NCI-H446 (cell line): ENCODE data around the gene FOXP1.

Source experiments
- DNase-seq, 2 experiments: peaks; one replicate each; lab custom pipeline; 2025; lab: John Stamatoyannopoulos, UW

Gene FOXP1

DNA sequence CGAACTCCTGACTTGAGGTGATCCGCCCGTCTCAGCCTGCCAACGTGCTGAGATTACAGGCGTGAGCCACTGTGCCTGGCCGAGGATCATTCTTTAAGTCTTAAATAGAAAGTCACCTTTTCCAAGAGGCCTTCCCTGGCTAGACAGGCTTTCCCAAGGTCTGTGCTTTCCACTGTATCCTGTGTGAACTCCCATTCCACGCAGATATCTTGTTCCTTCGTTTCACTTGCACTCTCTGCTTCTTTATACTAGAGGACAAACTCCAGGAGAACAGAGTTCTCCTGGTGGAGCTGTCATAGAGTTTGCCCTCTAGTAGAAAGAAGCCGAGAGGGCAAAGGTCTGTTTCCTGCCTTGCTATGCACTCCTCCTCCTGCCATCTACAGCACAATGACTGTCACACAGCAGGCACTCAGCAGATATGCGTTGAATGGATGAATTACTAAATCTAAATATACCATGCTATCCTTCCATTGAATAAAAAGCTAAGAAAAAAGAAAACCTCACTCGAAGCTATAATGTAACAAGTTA lies 211.2 kb downstream of the FOXP1 start:
- DNase-seq, result no peak

GRCh38 chr3:71371282-71371681 lies 212.2 kb downstream of the FOXP1 start:
- DNase-seq, result no peak

- no peak for DNase-seq
Observed at GRCh38 chr3:71370467-71370866, 213.1 kb downstream of the FOXP1 start.

DNA sequence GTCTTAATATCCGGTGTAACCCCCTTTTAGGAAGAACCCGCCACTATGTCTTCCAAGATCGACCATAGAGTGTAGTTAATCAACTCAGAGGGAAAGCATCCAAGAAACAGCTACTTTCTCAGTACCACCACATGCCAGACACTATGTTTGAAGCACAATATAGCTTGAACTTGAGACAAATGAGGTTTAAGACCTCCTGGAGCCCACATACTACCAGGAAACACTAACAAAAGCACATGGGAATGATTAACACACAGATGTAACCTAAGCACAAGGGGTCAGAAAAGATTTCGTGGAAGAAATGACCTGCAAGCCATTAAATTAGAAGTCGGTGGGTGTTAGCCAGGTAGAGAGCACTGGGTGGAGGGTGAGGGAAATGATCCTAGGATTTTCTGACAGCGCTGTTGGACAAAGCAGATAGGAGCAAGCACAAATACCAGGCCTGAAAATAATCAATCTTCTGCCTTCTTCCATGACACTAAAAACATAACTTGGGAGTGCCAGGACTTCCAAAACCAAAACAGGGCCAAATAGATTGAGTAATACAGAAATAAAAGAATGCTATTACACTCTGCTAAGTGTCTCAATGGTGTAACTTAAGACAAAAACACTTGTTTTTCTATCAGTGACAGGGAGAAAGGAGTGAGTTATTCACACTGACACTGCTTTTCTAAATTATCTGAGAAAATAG lies 213.7 kb downstream of the FOXP1 start:
- DNase-seq, result no peak

- DNase-seq, result no peak
Observed at GRCh38 chr3:71366988-71367604, 216.4 kb downstream of the FOXP1 start.

DNA sequence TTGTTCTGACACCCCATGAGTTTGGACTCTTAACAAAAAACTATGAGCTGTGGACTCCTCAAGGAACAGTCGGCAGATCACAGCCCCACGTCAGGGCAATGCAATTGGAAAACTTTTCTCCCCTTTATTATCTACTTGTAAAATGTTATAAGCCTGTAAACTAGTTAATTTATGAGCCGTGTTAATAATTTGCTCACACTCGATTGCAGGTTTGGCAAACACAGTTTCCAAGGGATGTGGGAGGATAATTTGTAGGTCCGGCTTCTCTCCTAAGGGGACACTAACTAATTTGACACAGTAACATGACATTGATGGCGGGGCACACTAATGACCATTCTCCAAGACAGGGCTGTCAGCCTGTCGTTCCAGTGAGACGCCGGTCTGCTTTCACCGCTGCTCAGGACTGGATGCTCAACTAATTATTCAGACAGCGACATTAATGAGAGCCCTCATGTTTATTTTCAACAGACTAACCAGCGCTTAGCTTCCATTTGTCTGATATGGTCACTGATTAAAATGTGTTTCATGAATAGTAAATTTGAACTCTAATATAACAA lies 222.1 kb downstream of the FOXP1 start:
- no peak for DNase-seq

DNA sequence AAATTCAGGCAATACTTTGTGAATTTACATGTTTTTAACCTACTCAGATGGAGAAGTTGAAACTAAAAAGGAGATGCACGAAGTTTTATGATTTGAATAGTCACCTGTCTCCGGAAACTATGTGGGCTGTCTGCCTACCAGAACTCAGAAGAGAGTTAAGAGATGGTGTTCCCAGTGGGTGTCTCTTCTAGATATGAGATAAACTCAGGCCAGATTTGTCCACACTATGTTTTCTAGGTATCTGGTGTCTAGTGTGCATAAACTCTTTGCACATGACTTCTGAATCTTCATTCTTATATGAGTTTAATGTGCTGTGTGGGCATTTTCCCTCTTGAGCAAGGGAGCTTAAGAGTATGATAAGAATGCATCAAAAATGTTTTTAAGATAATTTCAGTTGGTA lies 222.8 kb downstream of the FOXP1 start:
- no peak for DNase-seq

GRCh38 chr3:71360180-71360579 lies 223.3 kb downstream of the FOXP1 start:
- DNase-seq, result no peak

DNA sequence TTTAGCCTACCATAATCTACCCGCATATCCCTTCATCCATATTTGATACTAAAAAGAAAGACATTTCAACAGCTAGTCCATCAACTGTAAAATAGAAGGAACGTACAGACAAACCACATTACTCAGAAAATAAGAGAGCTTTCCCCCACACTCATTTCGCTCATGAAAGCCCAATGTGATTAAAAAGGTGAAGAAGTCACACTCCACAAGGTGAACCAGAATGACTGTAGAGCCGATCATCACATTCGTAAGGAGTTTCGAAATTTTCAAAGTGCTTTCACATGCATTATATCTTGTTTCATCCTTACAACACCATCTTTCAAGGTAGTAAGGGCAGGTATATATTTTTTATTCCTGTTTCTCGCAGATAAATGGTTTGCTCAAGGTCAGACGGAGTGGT lies 225.3 kb downstream of the FOXP1 start:
- no peak for DNase-seq

- DNase-seq, result no peak
Observed at GRCh38 chr3:71356265-71356664, 227.3 kb downstream of the FOXP1 start.

GRCh38 chr3:71355862-71356261 lies 227.7 kb downstream of the FOXP1 start:
- no peak for DNase-seq

DNA sequence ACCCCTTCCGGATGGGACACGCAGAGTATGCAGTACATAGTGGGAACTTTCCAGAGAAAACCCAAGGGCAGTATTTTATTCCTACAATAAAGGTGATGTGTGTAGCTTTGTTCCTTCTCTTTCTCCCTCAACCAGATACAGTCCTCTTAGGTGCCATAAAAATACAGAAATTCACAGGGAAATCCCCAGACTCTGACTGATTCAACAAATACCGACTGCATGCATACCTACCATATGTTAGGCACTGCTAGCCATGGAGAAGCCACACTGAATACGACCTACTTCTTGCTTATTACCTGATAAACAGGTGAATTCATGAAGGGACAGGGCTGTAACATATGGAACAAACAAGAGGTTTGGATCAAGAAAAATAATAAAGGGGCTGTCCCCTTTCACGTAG lies 228.5 kb downstream of the FOXP1 start:
- DNase-seq, result no peak

DNA sequence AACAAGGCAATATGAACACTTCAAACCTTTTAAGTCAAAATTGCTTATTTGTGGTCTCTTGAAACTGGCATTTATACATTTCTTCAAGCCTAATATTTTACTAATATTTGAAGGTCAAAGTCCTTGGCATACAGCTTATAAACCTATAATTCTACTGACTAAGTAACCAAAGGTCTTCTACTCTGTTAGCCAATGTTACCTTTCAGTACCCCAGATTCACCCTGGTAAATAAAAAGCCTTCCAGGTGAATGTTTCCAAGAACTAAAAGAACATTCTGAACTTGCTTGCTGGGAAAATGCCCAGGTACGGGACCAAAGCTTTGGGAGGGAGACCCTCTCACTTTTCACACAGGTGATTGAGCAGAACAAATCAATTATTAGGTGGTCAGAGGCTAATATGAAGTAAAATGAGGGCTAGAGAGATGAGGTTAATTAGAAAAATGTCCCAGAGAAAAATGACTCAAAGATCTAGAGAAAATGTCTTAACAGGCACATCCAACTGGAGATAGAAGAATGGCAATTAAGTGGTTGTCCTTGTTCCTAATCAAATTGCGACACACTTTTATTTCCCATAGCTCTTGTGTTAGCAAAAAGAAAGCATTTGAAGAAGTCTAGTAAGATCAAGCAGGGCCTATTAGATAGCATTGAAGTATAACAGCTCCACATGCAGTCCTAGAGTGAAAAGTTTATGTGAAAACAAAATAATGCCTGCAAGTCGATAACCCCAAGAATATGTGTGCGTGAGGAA lies 232.0 kb downstream of the FOXP1 start:
- no peak for DNase-seq

DNA sequence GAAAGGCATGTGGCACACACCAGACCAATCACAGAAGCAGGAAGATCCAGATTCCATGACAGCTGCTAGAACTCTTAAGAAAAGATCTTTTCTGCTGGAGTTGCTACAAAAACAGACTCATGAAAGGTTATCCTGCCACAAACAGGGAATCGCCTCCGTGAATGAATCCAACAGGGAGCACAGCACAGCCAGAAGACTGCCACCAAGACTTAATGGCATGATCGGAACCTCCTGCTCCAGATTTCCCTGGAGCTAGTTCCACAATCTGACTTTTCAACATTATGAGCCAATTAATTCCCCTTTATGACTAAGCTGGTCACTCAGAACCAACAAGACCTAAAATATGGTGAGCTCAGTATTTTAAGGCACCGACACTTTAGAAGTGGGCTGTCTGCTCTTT lies 232.5 kb downstream of the FOXP1 start:
- DNase-seq, result no peak

DNA sequence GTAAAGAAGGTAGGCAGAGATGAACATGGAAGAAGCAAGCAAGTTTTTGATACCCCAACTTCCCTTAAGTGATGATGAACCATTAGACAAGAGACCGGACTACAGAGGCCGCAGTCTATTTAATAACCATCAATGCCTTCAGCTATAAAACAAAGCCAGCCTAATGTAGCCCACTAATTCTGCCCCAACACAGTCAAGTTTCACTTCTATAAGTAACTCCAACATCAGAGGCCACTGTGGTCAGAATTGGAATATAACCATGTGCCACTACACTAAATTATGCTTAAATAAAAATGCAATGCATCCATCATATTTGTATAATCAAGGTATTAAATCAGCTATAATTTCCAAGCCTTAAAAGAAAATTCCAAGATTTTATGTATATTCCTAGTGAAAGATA lies 234.7 kb downstream of the FOXP1 start:
- no peak for DNase-seq

GRCh38 chr3:71348001-71348632 lies 235.4 kb downstream of the FOXP1 start:
- no peak for DNase-seq

DNA sequence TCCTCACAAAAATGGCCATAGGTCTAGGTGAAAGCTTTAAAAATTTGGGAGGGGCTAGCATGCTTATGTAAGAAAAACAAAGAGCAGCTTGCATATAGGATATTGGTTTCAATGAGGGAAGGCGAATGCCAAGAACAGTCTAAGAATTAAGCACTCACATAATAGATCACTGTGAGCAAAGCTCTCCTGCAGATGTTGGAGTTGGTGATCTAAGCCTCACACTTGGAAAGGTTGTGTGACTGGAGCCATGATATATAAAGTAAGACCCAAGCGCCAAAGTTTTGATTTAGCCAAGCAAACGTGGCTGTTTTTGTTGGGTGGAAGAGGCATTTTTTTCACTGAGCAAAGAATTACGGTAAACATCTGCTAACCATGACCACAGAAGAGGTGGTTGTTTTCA lies 237.5 kb downstream of the FOXP1 start:
- no peak for DNase-seq

DNA sequence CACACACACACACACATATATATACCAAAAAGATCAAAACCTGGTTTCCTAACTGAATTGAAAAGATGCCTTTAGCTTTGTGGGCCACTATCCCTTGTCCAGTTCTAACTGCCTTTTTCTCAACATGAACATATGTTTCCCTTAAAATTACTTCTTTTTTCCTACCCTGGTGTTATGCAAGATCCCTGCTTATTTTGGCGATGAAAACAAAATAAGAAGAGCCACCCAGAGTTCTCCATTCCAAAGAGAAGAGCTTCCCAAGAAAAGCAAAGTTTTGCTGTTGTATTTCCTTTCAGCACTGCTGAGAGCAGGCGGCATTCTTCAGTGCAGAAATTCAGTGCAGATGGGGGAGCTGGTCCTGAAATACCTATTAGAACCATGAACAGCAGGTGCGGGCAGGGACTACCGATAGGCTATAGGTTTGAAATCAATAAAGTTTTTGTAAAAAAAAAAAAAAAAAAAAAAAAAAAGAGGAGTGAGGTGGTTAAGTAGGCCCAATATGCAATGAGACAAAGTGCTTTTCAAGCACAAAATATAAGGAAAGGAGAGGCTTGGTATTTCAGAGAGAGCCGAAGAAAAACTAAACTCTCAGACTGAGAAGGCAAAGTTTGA lies 238.0 kb downstream of the FOXP1 start:
- no peak for DNase-seq

DNA sequence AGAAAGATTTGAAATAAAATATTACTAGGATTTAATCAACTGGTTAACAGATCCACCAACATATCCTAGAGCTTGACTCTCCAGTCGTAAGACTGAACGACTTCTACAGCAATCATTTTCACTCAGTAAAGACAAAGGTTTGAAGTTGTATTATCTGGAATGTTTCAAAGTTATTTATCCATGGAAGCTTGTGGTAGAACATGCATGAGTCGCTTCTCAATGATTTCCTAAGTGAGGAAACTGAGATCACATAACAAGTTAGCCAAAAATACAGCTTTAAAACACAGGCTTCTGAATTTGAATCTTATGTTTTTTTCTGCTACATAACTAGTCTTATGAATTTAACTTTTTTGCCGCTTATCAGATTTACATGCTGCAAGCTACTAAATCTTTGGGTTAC lies 241.8 kb downstream of the FOXP1 start:
- DNase-seq, result no peak

DNA sequence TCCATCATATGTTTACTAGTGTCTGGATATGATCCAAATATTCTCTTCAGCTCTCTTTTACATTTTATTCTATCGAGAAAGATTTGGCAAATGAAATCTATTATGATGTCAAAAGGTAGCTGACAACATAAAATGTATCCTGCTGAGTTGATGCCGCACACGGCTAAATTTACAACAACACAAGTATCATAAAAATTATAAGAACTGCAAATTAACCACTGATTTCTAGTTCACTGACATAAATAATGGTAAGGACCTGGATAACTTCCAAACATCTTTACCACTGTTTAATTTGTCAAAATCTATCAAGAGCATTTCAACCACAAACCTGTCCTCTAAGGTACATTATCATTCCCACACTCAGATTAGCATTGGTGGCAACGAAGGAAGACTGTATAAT lies 244.5 kb downstream of the FOXP1 start:
- DNase-seq, result no peak

GRCh38 chr3:71332813-71333212 lies 250.7 kb downstream of the FOXP1 start:
- DNase-seq, result no peak

GRCh38 chr3:71330909-71331308 lies 252.6 kb downstream of the FOXP1 start:
- DNase-seq, result no peak
